Measurements from ENCODE around the gene MINK1.
A peak's percentile ranks its signal among the peaks of the same experiment; 100 is the strongest.

MINK1 gene

DNA sequence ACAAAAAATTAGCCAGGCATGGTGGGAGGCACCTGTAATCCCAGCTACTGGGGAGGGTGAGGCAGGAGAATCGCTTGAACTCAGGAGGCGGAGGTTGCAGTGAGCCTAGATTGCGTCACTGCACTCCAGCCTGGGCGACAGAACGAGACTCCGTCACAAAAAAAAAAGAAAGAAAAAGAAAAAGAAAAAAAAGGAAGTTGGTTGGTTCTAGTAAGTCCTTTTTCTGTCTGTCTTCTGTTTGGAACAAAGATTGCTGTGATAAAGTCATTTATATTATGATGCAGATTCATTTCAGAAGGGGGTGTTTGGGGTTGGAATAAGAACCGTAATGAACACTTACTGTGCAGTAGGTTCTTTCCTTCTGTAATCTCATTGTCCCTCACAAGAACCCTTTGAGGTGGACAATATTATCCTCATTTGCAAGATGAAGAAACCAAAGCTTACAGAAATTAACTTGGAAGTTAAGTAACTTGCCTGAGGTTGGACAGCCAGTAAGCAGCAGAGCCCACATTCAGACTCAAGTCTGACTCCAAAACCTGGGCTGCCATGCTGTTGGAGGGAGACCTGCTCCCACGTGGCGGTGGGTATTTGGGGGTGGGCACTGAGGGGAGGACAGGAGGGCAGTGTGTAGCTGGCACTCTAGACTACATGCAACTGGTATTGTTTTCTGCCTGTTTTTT, 10.3 kb downstream of the MINK1 start (continued):
- no peak for TF ChIP-seq BCL11B (tag by site-specific recombination; IDR thresholded peaks at IDR 0.05; ENCODE audit: low read depth)
- no peak for TF ChIP-seq ZNF645 (tag by site-specific recombination; IDR thresholded peaks at IDR 0.05)
- no peak for TF ChIP-seq ZNF114 (tag by site-specific recombination; IDR thresholded peaks at IDR 0.05)
- TF ChIP-seq, protein P1, sequence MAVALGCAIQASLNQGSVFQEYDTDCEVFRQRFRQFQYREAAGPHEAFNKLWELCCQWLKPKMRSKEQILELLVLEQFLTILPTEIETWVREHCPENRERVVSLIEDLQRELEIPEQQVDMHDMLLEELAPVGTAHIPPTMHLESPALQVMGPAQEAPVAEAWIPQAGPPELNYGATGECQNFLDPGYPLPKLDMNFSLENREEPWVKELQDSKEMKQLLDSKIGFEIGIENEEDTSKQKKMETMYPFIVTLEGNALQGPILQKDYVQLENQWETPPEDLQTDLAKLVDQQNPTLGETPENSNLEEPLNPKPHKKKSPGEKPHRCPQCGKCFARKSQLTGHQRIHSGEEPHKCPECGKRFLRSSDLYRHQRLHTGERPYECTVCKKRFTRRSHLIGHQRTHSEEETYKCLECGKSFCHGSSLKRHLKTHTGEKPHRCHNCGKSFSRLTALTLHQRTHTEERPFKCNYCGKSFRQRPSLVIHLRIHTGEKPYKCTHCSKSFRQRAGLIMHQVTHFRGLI (tag by site-specific recombination; IDR thresholded peaks at IDR 0.05): no peak
- TF ChIP-seq, protein P2, sequence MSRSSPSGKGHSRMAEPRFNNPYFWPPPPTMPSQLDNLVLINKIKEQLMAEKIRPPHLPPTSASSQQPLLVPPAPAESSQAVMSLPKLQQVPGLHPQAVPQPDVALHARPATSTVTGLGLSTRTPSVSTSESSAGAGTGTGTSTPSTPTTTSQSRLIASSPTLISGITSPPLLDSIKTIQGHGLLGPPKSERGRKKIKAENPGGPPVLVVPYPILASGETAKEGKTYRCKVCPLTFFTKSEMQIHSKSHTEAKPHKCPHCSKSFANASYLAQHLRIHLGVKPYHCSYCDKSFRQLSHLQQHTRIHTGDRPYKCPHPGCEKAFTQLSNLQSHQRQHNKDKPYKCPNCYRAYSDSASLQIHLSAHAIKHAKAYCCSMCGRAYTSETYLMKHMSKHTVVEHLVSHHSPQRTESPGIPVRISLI (tag by site-specific recombination; IDR thresholded peaks at IDR 0.05): no peak

GRCh38 chr17:4845118-4845517, 12.0 kb downstream of the MINK1 start:
- no peaks in the 10 kb centered on the region for H3K9me3 ChIP-seq (ENCODE audit: control insufficient read depth, insufficient read depth, low read depth, low read length)
- no peak overlapping the region for H3K4me3 ChIP-seq (ENCODE audit: low read depth, low read length)
- ChIA-PET CTCF (interaction anchor here (1.1 kb wide), 1 partner anchor 13 kb away, joined by 3 read pairs; no protein-coding TSS in a partner anchor), POLR2A (no interaction called here)
- H3K36me3 ChIP-seq (ENCODE audit: control insufficient read depth in 2 of 2, insufficient read depth in 1 of 2, low read length in 2 of 2): peaks cover 0 to 3% of the 10 kb centered on the region in 2 experiments; a peak in 1 of 3 replicates
- 0 out of 2 replicates have a peak, but pooled peaks have one; percentile 26 for TF ChIP-seq ZNF600 (tag by site-specific recombination; IDR thresholded peaks at IDR 0.05)
- TF ChIP-seq, protein P3, sequence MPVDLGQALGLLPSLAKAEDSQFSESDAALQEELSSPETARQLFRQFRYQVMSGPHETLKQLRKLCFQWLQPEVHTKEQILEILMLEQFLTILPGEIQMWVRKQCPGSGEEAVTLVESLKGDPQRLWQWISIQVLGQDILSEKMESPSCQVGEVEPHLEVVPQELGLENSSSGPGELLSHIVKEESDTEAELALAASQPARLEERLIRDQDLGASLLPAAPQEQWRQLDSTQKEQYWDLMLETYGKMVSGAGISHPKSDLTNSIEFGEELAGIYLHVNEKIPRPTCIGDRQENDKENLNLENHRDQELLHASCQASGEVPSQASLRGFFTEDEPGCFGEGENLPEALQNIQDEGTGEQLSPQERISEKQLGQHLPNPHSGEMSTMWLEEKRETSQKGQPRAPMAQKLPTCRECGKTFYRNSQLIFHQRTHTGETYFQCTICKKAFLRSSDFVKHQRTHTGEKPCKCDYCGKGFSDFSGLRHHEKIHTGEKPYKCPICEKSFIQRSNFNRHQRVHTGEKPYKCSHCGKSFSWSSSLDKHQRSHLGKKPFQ (tag by site-specific recombination; IDR thresholded peaks at IDR 0.05): no peak
- peaks cover 2% of the 10 kb centered on the region; the same call in 1 of the 2 replicates for H3K4me1 ChIP-seq (ENCODE audit: control insufficient read depth, insufficient read depth, low read length)
- no peak overlapping the region for H3K27ac ChIP-seq (ENCODE audit: extremely low read depth, low read depth, low read length)

GRCh38 chr17:4846635-4847390, 13.7 kb downstream of the MINK1 start:
- no peak overlapping the region for H3K27ac ChIP-seq (ENCODE audit: extremely low read depth, low read depth, low read length)
- H3K9me3 ChIP-seq (ENCODE audit: control insufficient read depth, insufficient read depth, low read depth, low read length): no peaks in the 10 kb centered on the region
- TF ChIP-seq ZNF24 (tag by site-specific recombination; IDR thresholded peaks at IDR 0.05) (peak; percentile 74; the same call in 1 of the 2 replicates), ZNF23 (tag by site-specific recombination; IDR thresholded peaks at IDR 0.05; ENCODE audit: borderline replicate concordance) (no peak)
- CTCF ChIA-PET: interaction anchor here (0.5 to 0.9 kb wide), 2 partner anchors 57 to 64 kb away, joined by 3 to 6 read pairs; no protein-coding TSS in a partner anchor
- peaks cover 0 to 3% of the 10 kb centered on the region in 2 experiments; a peak in 1 of 3 replicates for H3K36me3 ChIP-seq (ENCODE audit: control insufficient read depth in 2 of 2, insufficient read depth in 1 of 2, low read length in 2 of 2)
- H3K4me3 ChIP-seq (ENCODE audit: low read depth, low read length): no peak overlapping the region
- POLR2A ChIA-PET: interaction anchor here (1.1 kb wide), 1 partner anchor 9 kb away, joined by 3 read pairs; no protein-coding TSS in a partner anchor
- no peaks in the 10 kb centered on the region for H3K4me1 ChIP-seq (ENCODE audit: control insufficient read depth, insufficient read depth, low read length)

DNA sequence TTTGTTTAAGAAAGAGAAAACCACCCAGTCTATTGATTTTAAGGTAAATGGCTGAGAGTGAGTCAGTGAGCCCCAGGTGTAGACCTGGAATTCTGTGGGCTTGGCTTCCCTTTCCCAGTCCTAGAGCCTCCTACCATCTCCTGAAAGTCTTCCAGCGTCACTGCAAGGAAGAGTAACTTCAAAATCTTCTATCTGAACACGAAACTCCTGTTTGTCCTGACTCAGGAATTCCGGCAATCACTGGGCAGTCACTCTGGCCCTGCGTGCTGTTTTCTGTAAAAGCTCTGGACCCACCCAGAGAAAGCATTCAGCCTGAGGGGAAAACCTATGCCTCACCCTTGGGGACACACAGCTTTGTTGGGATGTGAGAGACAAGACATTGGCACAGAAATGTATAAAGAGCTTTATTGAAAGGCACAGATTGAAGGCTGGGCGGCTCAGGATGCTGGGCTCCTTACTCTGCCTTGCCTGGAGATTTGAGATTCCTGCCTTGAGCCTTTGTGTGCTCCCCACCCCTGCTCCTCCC, 15.9 kb downstream of the MINK1 start:
- H3K36me3 ChIP-seq (ENCODE audit: control insufficient read depth in 2 of 2, insufficient read depth in 1 of 2, low read length in 2 of 2): peaks cover 0 to 3% of the 10 kb centered on the region in 2 experiments; a peak in 1 of 3 replicates
- H3K9me3 ChIP-seq (ENCODE audit: control insufficient read depth, insufficient read depth, low read depth, low read length): no peaks in the 10 kb centered on the region
- peaks cover 4% of the 10 kb centered on the region; the same call in 1 of the 2 replicates for H3K4me1 ChIP-seq (ENCODE audit: control insufficient read depth, insufficient read depth, low read length)
- ChIA-PET POLR2A (no interaction called here), CTCF (interaction anchor here (0.8 to 0.9 kb wide), 2 partner anchors 9 to 214 kb away, joined by 3 read pairs; no protein-coding TSS in a partner anchor)
- no peak overlapping the region for H3K4me3 ChIP-seq (ENCODE audit: low read depth, low read length)
- H3K27ac ChIP-seq (ENCODE audit: extremely low read depth, low read depth, low read length): no peak overlapping the region
- TF ChIP-seq ZFP41 (tag by site-specific recombination; IDR thresholded peaks at IDR 0.05; ENCODE audit: borderline replicate concordance) (no peak), ZNF561 (tag by site-specific recombination; IDR thresholded peaks at IDR 0.05; ENCODE audit: borderline replicate concordance) (no peak), ZNF510 (tag by site-specific recombination; IDR thresholded peaks at IDR 0.05; ENCODE audit: insufficient replicate concordance) (no peak), ZNF521 (tag by site-specific recombination; IDR thresholded peaks at IDR 0.05) (no peak)
- TF ChIP-seq, protein P4, sequence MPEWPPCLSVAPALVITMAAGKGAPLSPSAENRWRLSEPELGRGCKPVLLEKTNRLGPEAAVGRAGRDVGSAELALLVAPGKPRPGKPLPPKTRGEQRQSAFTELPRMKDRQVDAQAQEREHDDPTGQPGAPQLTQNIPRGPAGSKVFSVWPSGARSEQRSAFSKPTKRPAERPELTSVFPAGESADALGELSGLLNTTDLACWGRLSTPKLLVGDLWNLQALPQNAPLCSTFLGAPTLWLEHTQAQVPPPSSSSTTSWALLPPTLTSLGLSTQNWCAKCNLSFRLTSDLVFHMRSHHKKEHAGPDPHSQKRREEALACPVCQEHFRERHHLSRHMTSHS (tag by site-specific recombination; IDR thresholded peaks at IDR 0.05): no peak
